ENCODE data around the gene LY6G5B. TPM values are rescaled to one million over a fixed set of nuclear protein-coding genes. Genes with fewer than 3 reads are reported as not detected.

Gene LY6G5B
- total and polyA plus RNA-seq, 2 donors (not counting 1 experiment from before 2014, with no cell fraction given) = 28.4 to 44.2 TPM

- WGBS (ENCODE audit: insufficient coverage) = 78% methylated on average over 4 of the region's 5 CpGs
- no peak overlapping the region for H3K9ac ChIP-seq (ENCODE audit: low read length)
- no peak overlapping the region for H3K4me3 ChIP-seq (ENCODE audit: control extremely low read depth in 1 of 5, extremely low read depth in 1 of 5, insufficient read depth in 1 of 5, low read depth in 2 of 5, low read length in 4 of 5)
- H2AFZ ChIP-seq (ENCODE audit: insufficient read depth, low read depth, low read length, poor library complexity, severe bottlenecking) = no peak overlapping the region
- TF ChIP-seq CTCF (IDR thresholded peaks at IDR 0.05) (no peak), EZH2 (IDR thresholded peaks at IDR 0.05; ENCODE audit: borderline replicate concordance, insufficient read depth, low read depth, low read length, poor library complexity, severe bottlenecking) (no peak)
- ATAC-seq (ENCODE audit: low read depth) (no peak), DNase-seq (no peak)
- ChIA-PET CTCF (interaction anchor here (1.8 to 3.3 kb wide), 2 partner anchors 55 to 100 kb away, joined by 3 to 10 read pairs; no protein-coding TSS in a partner anchor), POLR2A (no interaction called here)
- Mint-ChIP-seq H3K4me1 (peaks cover 14% of the 10 kb centered on the region), H3K9me3 (ENCODE audit: insufficient read depth) (no peaks in the 10 kb centered on the region), H3K27ac (no peak overlapping the region), H3K4me3 (no peak overlapping the region), H3K27me3 (peaks cover 3% of the 10 kb centered on the region)
- H3K4me1 ChIP-seq (ENCODE audit: control insufficient read depth in 2 of 2, insufficient read depth in 2 of 2, low read length in 2 of 2) = peaks cover 10 to 16% of the 10 kb centered on the region in 2 donors
- no peaks in the 10 kb centered on the region for H4K20me1 ChIP-seq (ENCODE audit: control insufficient read depth, insufficient read depth, low read length, poor library complexity, severe bottlenecking)
- no peaks in the 10 kb centered on the region for H3K36me3 ChIP-seq (replicated peaks in 1 of 2; ENCODE audit: control extremely low read depth in 1 of 2, control insufficient read depth in 1 of 2, extremely low read depth in 1 of 2, insufficient read depth in 2 of 2, low read length in 1 of 2)
- intact Hi-C loops (cut with micrococcal nuclease) = no loop called here
- peaks cover 0 to 6% (median 0%) of the 10 kb centered on the region in 4 experiments for H3K27me3 ChIP-seq (replicated peaks in 1 of 4; ENCODE audit: control extremely low read depth in 1 of 4, control insufficient read depth in 3 of 4, insufficient read depth in 4 of 4, low read length in 3 of 4)
- no peaks in the 10 kb centered on the region for H3K79me2 ChIP-seq (ENCODE audit: control insufficient read depth, insufficient read depth, low read length)
- no peaks in the 10 kb centered on the region for H3K9me3 ChIP-seq (ENCODE audit: control extremely low read depth in 1 of 3, control insufficient read depth in 2 of 3, insufficient read depth in 1 of 3, low read length in 2 of 3)
- no peak overlapping the region for H3K27ac ChIP-seq (ENCODE audit: low read length in 2 of 2)
- no peak overlapping the region for H3K4me2 ChIP-seq (replicated peaks; ENCODE audit: low read depth, low read length, poor library complexity, severe bottlenecking)
These were observed 44.4 kb downstream of the LY6G5B start for GRCh38 chr6:31713991-31714684.
